HepG2 (cell line): ENCODE data around the gene COLEC12. TPM values are rescaled to one million over a fixed set of nuclear protein-coding genes. Genes with fewer than 3 reads are reported as not detected.
A peak's percentile ranks its signal among the peaks of the same experiment; 100 is the strongest.

Source experiments
- BRCA1 ChIP-seq: sonication (generic); formaldehyde crosslinking; IDR thresholded peaks from 2 replicates; pipeline ENCODE4 v1.4.0; 2020; ENCODE audit warnings: missing genetic modification reagents
- FOSL2 ChIP-seq: sonication (generic); formaldehyde crosslinking; IDR thresholded peaks from 2 replicates; pipeline ENCODE4 v1.4.0; 2020; ENCODE audit warnings: missing genetic modification reagents
- KDM4B ChIP-seq: sonication (generic); formaldehyde crosslinking; IDR thresholded peaks from 2 replicates; pipeline ENCODE4 v1.4.0; 2020; ENCODE audit warnings: missing genetic modification reagents
- MATR3 ChIP-seq: sonication (generic); formaldehyde crosslinking; IDR thresholded peaks from 2 replicates; pipeline ENCODE4 v1.4.0; 2020; ENCODE audit warnings: missing genetic modification reagents
- MTA1 ChIP-seq: sonication (generic); formaldehyde crosslinking; IDR thresholded peaks from 2 replicates; pipeline ENCODE4 v1.4.0; 2020; ENCODE audit warnings: missing genetic modification reagents, mild to moderate bottlenecking, borderline replicate concordance
- TRIM24 ChIP-seq: sonication (generic); formaldehyde crosslinking; IDR thresholded peaks from 2 replicates; pipeline ENCODE4 v1.8.0; 2022; ENCODE audit warnings: mild to moderate bottlenecking, missing genetic modification reagents
- ZC3H13 ChIP-seq: sonication (generic); formaldehyde crosslinking; IDR thresholded peaks from 2 replicates; pipeline ENCODE4 v1.8.1; 2023; ENCODE audit warnings: mild to moderate bottlenecking, missing genetic modification reagents, moderate library complexity
- ZC3H4 ChIP-seq: sonication (generic); formaldehyde crosslinking; IDR thresholded peaks from 2 replicates; pipeline ENCODE4 v1.4.0; 2020; ENCODE audit warnings: missing genetic modification reagents, borderline replicate concordance
- ZNF121 ChIP-seq: sonication (generic); formaldehyde crosslinking; IDR thresholded peaks from 2 replicates; pipeline ENCODE4 v1.5.0; 2020; ENCODE audit warnings: mild to moderate bottlenecking, missing genetic modification reagents
- ZNF205 ChIP-seq: IDR thresholded peaks from 2 replicates; pipeline ENCODE4 v1.6.1; 2018; ENCODE audit warnings: missing biosample characterization, missing genetic modification reagents
- ZNF382 ChIP-seq: sonication (generic); formaldehyde crosslinking; IDR thresholded peaks from 2 replicates; pipeline ENCODE4 v1.5.0; 2020; ENCODE audit warnings: missing genetic modification reagents, mild to moderate bottlenecking, borderline replicate concordance
- ZNF430 ChIP-seq: sonication (generic); formaldehyde crosslinking; IDR thresholded peaks from 2 replicates; pipeline ENCODE4 v1.9.0; 2021; ENCODE audit warnings: mild to moderate bottlenecking, missing genetic modification reagents
- ZNF720 ChIP-seq: sonication (generic); formaldehyde crosslinking; IDR thresholded peaks from 2 replicates; pipeline ENCODE4 v1.4.0; 2020; ENCODE audit warnings: missing genetic modification reagents
- polyA plus RNA-seq, 8 experiments: library from polyadenylated mRNA; depleted of rRNA in 3 of 8; stranded (reverse) in 7 of 8; unstranded in 1 of 8; fragments of >200 nt; fragmentation: Illumina TruSeq in 4 of 8; extraction: Trizol in 4 of 8; gene quantifications; 2 replicates each; pipeline versions ENCODE4 v1.2.1 to v1.2.3, GENCODE V29; 2011 to 2016; ENCODE audit warnings: low read depth in 4 of 8, missing spikeins in 1 of 8, mixed read lengths in 1 of 8; ENCODE audit not compliant: insufficient read depth in 1 of 8
- total RNA-seq, 5 experiments: library from RNA; depleted of rRNA; stranded (reverse); fragments of >200 nt; fragmentation: Illumina TruSeq; extraction: Trizol; gene quantifications; 2 replicates each; pipeline ENCODE4 v1.2.3, GENCODE V29; 2016; ENCODE audit warnings: low read depth in 1 of 5
- TF ChIP-seq, protein P1 (sequence below): sonication (generic); formaldehyde crosslinking; IDR thresholded peaks from 2 replicates; pipeline ENCODE4 v1.8.1; 2022; ENCODE audit warnings: low read depth, mild to moderate bottlenecking, missing genetic modification reagents
- TF ChIP-seq, protein P2 (sequence below): sonication (generic); formaldehyde crosslinking; IDR thresholded peaks from 2 replicates; pipeline ENCODE4 v1.4.0; 2020; ENCODE audit warnings: mild to moderate bottlenecking, low read depth, missing genetic modification reagents
- TF ChIP-seq, protein P3 (sequence below): sonication (generic); formaldehyde crosslinking; IDR thresholded peaks from 2 replicates; pipeline ENCODE4 v1.4.0; 2020; ENCODE audit warnings: missing genetic modification reagents
- TF ChIP-seq, protein P4 (sequence below): sonication (generic); formaldehyde crosslinking; IDR thresholded peaks from 2 replicates; pipeline ENCODE4 v1.4.0; 2020; ENCODE audit warnings: missing genetic modification reagents

Gene COLEC12
- total and polyA plus RNA-seq, 2 of the 13 experiments (the other 11 are each of a cell fraction or from before 2014, with no cell fraction given), result 0.02 to 0.11 TPM

DNA sequence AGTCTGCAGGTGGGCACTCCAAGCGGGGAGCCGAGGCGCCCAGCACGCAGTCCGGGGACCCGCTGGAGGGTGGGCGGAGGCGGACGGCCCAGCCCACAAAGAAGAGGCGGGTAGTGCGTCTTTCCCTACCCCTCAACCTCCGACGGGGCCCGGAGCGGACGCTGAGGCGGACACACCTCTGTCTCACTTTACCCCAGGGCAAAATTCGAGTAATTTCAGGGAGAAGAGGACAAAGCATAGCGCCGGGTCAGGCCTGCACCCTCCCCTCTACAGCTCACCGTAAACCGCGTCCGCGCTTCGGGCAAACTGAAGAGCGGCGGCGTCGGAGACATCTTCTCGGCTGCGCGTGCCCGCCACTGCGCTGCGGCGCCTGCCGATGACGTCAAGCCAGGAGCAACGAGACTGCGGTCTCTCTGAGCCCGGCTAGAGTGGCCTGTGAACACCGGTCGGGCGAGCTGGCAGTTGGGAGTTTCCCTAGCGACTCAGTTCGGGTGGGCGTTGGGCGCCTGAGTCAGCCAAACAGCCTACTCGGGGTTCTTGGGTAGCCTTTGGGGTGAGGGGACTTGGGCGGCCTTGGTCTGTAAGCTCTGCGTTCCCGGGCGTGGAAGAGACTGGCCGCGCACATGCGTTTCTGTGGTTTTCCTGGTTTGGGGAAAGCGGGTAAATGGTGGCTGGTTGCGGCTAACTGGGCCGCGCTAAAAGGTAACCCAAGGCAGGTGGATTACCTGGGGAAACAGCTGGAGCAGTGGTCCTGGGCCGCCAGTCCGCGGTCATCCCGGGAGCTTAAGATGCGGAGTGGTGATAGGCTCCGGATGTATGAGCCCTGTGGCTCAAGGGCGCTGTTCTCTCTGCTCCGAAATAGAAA lies 232.6 kb downstream of the COLEC12 start, which contains the start of gene THOC1 (continued):
- TF ChIP-seq, protein P1, sequence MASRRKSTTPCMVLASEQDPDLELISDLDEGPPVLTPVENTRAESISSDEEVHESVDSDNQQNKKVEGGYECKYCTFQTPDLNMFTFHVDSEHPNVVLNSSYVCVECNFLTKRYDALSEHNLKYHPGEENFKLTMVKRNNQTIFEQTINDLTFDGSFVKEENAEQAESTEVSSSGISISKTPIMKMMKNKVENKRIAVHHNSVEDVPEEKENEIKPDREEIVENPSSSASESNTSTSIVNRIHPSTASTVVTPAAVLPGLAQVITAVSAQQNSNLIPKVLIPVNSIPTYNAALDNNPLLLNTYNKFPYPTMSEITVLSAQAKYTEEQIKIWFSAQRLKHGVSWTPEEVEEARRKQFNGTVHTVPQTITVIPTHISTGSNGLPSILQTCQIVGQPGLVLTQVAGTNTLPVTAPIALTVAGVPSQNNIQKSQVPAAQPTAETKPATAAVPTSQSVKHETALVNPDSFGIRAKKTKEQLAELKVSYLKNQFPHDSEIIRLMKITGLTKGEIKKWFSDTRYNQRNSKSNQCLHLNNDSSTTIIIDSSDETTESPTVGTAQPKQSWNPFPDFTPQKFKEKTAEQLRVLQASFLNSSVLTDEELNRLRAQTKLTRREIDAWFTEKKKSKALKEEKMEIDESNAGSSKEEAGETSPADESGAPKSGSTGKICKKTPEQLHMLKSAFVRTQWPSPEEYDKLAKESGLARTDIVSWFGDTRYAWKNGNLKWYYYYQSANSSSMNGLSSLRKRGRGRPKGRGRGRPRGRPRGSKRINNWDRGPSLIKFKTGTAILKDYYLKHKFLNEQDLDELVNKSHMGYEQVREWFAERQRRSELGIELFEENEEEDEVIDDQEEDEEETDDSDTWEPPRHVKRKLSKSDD (CRISPR knock-in tag), result peak; percentile 95
- TF ChIP-seq MTA1 (peak; percentile 66; the same call in 1 of the 2 replicates), ZNF430 (CRISPR knock-in tag) (peak; percentile 60; the same call in 1 of the 2 replicates), KDM4B (CRISPR knock-in tag) (peak; percentile 74; the same call in 1 of the 2 replicates), ZNF121 (CRISPR knock-in tag) (peak; percentile 71), ZC3H4 (CRISPR knock-in tag) (no peak), TRIM24 (CRISPR knock-in tag) (no peak), ZNF382 (CRISPR knock-in tag) (no peak), FOSL2 (CRISPR knock-in tag) (peak; percentile 65), ZC3H13 (CRISPR knock-in tag) (no peak; the same call in 1 of the 2 replicates), BRCA1 (peak; percentile 79; the same call in 1 of the 2 replicates), ZNF720 (CRISPR knock-in tag) (no peak), ZNF205 (CRISPR knock-in tag) (peak; percentile 82), MATR3 (no peak)
- TF ChIP-seq, protein P2, sequence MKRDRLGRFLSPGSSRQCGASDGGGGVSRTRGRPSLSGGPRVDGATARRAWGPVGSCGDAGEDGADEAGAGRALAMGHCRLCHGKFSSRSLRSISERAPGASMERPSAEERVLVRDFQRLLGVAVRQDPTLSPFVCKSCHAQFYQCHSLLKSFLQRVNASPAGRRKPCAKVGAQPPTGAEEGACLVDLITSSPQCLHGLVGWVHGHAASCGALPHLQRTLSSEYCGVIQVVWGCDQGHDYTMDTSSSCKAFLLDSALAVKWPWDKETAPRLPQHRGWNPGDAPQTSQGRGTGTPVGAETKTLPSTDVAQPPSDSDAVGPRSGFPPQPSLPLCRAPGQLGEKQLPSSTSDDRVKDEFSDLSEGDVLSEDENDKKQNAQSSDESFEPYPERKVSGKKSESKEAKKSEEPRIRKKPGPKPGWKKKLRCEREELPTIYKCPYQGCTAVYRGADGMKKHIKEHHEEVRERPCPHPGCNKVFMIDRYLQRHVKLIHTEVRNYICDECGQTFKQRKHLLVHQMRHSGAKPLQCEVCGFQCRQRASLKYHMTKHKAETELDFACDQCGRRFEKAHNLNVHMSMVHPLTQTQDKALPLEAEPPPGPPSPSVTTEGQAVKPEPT (CRISPR knock-in tag), result peak; percentile 77; the same call in 1 of the 2 replicates
- TF ChIP-seq, protein P3, sequence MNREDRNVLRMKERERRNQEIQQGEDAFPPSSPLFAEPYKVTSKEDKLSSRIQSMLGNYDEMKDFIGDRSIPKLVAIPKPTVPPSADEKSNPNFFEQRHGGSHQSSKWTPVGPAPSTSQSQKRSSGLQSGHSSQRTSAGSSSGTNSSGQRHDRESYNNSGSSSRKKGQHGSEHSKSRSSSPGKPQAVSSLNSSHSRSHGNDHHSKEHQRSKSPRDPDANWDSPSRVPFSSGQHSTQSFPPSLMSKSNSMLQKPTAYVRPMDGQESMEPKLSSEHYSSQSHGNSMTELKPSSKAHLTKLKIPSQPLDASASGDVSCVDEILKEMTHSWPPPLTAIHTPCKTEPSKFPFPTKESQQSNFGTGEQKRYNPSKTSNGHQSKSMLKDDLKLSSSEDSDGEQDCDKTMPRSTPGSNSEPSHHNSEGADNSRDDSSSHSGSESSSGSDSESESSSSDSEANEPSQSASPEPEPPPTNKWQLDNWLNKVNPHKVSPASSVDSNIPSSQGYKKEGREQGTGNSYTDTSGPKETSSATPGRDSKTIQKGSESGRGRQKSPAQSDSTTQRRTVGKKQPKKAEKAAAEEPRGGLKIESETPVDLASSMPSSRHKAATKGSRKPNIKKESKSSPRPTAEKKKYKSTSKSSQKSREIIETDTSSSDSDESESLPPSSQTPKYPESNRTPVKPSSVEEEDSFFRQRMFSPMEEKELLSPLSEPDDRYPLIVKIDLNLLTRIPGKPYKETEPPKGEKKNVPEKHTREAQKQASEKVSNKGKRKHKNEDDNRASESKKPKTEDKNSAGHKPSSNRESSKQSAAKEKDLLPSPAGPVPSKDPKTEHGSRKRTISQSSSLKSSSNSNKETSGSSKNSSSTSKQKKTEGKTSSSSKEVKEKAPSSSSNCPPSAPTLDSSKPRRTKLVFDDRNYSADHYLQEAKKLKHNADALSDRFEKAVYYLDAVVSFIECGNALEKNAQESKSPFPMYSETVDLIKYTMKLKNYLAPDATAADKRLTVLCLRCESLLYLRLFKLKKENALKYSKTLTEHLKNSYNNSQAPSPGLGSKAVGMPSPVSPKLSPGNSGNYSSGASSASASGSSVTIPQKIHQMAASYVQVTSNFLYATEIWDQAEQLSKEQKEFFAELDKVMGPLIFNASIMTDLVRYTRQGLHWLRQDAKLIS (CRISPR knock-in tag), result peak; percentile 42; the same call in 1 of the 2 replicates
- TF ChIP-seq, protein P4, sequence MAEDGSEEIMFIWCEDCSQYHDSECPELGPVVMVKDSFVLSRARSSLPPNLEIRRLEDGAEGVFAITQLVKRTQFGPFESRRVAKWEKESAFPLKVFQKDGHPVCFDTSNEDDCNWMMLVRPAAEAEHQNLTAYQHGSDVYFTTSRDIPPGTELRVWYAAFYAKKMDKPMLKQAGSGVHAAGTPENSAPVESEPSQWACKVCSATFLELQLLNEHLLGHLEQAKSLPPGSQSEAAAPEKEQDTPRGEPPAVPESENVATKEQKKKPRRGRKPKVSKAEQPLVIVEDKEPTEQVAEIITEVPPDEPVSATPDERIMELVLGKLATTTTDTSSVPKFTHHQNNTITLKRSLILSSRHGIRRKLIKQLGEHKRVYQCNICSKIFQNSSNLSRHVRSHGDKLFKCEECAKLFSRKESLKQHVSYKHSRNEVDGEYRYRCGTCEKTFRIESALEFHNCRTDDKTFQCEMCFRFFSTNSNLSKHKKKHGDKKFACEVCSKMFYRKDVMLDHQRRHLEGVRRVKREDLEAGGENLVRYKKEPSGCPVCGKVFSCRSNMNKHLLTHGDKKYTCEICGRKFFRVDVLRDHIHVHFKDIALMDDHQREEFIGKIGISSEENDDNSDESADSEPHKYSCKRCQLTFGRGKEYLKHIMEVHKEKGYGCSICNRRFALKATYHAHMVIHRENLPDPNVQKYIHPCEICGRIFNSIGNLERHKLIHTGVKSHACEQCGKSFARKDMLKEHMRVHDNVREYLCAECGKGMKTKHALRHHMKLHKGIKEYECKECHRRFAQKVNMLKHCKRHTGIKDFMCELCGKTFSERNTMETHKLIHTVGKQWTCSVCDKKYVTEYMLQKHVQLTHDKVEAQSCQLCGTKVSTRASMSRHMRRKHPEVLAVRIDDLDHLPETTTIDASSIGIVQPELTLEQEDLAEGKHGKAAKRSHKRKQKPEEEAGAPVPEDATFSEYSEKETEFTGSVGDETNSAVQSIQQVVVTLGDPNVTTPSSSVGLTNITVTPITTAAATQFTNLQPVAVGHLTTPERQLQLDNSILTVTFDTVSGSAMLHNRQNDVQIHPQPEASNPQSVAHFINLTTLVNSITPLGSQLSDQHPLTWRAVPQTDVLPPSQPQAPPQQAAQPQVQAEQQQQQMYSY, result no peak
